DOHH2 (cell line): ENCODE measurements around the gene ANKRD60.

Experiments used
- H3F3A ChIP-seq: fragments of 200-600 bp; sonication (generic), shearing (Covaris generic); 2 replicates; pipeline ENCODE4 v1.6.0; 2016; ENCODE audit warnings: antibody characterized with exemption, mild to moderate bottlenecking; ENCODE audit not compliant: control insufficient read depth, insufficient read depth
- H3K27ac ChIP-seq: fragments of 200-600 bp; sonication (generic); 2 replicates; pipeline ENCODE4 v1.5.1; 2014; ENCODE audit warnings: low read depth, mild to moderate bottlenecking, low read length, moderate library complexity
- H3K27me3 ChIP-seq: fragments of 200-600 bp; sonication (generic); 2 replicates; pipeline ENCODE4 v1.6.1; 2014; ENCODE audit warnings: mild to moderate bottlenecking, low read length, mixed read lengths; ENCODE audit not compliant: control insufficient read depth
- H3K36me3 ChIP-seq: fragments of 200-600 bp; sonication (generic); 2 replicates; pipeline ENCODE4 v1.6.1; 2014; ENCODE audit warnings: mild to moderate bottlenecking, low read length, moderate library complexity, mixed read lengths; ENCODE audit not compliant: control insufficient read depth
- H3K4me1 ChIP-seq: fragments of 200-600 bp; sonication (generic); 2 replicates; pipeline ENCODE4 v1.6.1; 2014; ENCODE audit warnings: mild to moderate bottlenecking, low read length, mixed read lengths; ENCODE audit not compliant: control insufficient read depth
- H3K4me2 ChIP-seq: fragments of 200-600 bp; sonication (generic); 2 replicates; pipeline ENCODE4 v1.6.0; 2014; ENCODE audit warnings: mild to moderate bottlenecking, low read length, moderate library complexity
- H3K4me3 ChIP-seq: fragments of 200-600 bp; sonication (generic); 2 replicates; pipeline ENCODE4 v1.5.1; 2014; ENCODE audit warnings: mild to moderate bottlenecking, low read length, mixed read lengths
- H3K79me2 ChIP-seq: fragments of 200-600 bp; sonication (generic); 2 replicates; pipeline ENCODE4 v1.6.1; 2014; ENCODE audit warnings: mild to moderate bottlenecking, low read length, mixed read lengths; ENCODE audit not compliant: control insufficient read depth
- H3K9me2 ChIP-seq: fragments of 200-600 bp; sonication (generic); replicated peaks from 2 replicates; pipeline ENCODE4 v1.6.1; 2014; ENCODE audit warnings: mild to moderate bottlenecking, low read length, mixed read lengths; ENCODE audit not compliant: control insufficient read depth
- H3K9me3 ChIP-seq: fragments of 200-600 bp; sonication (generic); 2 replicates; pipeline ENCODE4 v1.6.1; 2014; ENCODE audit warnings: antibody characterized with exemption, low read length, mixed read lengths; ENCODE audit not compliant: control insufficient read depth, insufficient read depth
- H4K20me1 ChIP-seq: fragments of 200-600 bp; sonication (generic); 2 replicates; pipeline ENCODE4 v1.6.0; 2014; ENCODE audit warnings: low read depth, mild to moderate bottlenecking, antibody characterized with exemption, low read length, moderate library complexity; ENCODE audit not compliant: control insufficient read depth, insufficient read depth
- CTCF ChIP-seq: fragments of 200-600 bp; sonication (generic); IDR thresholded peaks from one replicate; pipeline ENCODE4 v1.5.1; 2014; ENCODE audit warnings: antibody characterized with exemption, mild to moderate bottlenecking, low read depth, low read length; ENCODE audit not compliant: poor library complexity, severe bottlenecking
- EZH2phosphoT487 ChIP-seq: fragments of 200-600 bp; sonication (generic); IDR thresholded peaks from 2 replicates; pipeline ENCODE4 v1.6.1; 2017; ENCODE audit warnings: borderline replicate concordance, mild to moderate bottlenecking, antibody characterized with exemption, low read length, moderate library complexity, mixed read lengths

Gene ANKRD60

GRCh38 chr20:58228484-58229197 lies at the start of gene ANKRD60:
ANKRD60 (minus strand) TSS chr20:58228653; CDS start chr20:58228653, 0 bp downstream.
- no peaks in the 10 kb centered on the region for H3K9me2 ChIP-seq
- no peaks in the 10 kb centered on the region for H3K4me1 ChIP-seq
- H3K4me2 ChIP-seq = no peak within 1 kb of the TSS
- no peaks in the 10 kb centered on the region for H3F3A ChIP-seq
- H3K27me3 ChIP-seq = peaks cover 16% of the 10 kb centered on the region
- no peaks in the 10 kb centered on the region for H3K79me2 ChIP-seq
- no peaks in the 10 kb centered on the region for H4K20me1 ChIP-seq
- no peaks in the 10 kb centered on the region for H3K36me3 ChIP-seq
- H3K4me3 ChIP-seq = no peak within 1 kb of the TSS
- H3K9me3 ChIP-seq = no peaks in the 10 kb centered on the region
- no peak within 1 kb of the TSS for H3K27ac ChIP-seq
- no peak for TF ChIP-seq CTCF
- no peak for TF ChIP-seq EZH2phosphoT487

GRCh38 chr20:58277578-58278472 lies 49.4 kb upstream of the ANKRD60 start:
- no peaks in the 10 kb centered on the region for H3K36me3 ChIP-seq
- H3K9me3 ChIP-seq = no peaks in the 10 kb centered on the region

GRCh38 chr20:58277107-58277506 lies 48.7 kb upstream of the ANKRD60 start:
- no peaks in the 10 kb centered on the region for H3K79me2 ChIP-seq
- H3K36me3 ChIP-seq = no peaks in the 10 kb centered on the region
- H3F3A ChIP-seq = no peaks in the 10 kb centered on the region
- H3K9me3 ChIP-seq = no peaks in the 10 kb centered on the region
- TF ChIP-seq CTCF (no peak), EZH2phosphoT487 (no peak)
- no peaks in the 10 kb centered on the region for H4K20me1 ChIP-seq
- H3K9me2 ChIP-seq = no peaks in the 10 kb centered on the region
- no peak overlapping the region for H3K27ac ChIP-seq
- H3K27me3 ChIP-seq = no peaks in the 10 kb centered on the region
- no peak overlapping the region for H3K4me2 ChIP-seq
- H3K4me1 ChIP-seq = no peaks in the 10 kb centered on the region
- H3K4me3 ChIP-seq = no peak overlapping the region

More at GRCh38 chr20:58277578-58278472, 49.4 kb upstream of the ANKRD60 start:
- Histone ChIP-seq H3K4me1 (no peaks in the 10 kb centered on the region), H3K27ac (no peak overlapping the region), H3F3A (no peaks in the 10 kb centered on the region), H3K4me2 (no peak overlapping the region), H3K4me3 (no peak overlapping the region), H4K20me1 (no peaks in the 10 kb centered on the region), H3K79me2 (no peaks in the 10 kb centered on the region), H3K27me3 (no peaks in the 10 kb centered on the region), H3K9me2 (no peaks in the 10 kb centered on the region)
- TF ChIP-seq EZH2phosphoT487 (no peak), CTCF (no peak)
